ENCODE measurements around the gene TPI1.

The TPI1 gene

GRCh38 chr12:6821591-6822425, 45.5 kb upstream of the TPI1 start, which contains the start of gene GPR162:
GPR162 (plus strand) TSS chr12:6821821; CDS start chr12:6823899, 2,078 bp downstream.
- DNase-seq (ENCODE audit: low read depth), result no peak
- no peak within 1 kb of the TSS for H3K4me3 ChIP-seq (ENCODE audit: low read depth, low read length)
- no peak for TF ChIP-seq CTCF (IDR thresholded peaks at IDR 0.05; ENCODE audit: insufficient read depth, low read depth, low read length, missing control alignments)

- DNase-seq (ENCODE audit: low read depth), result no peak
- no peak overlapping the region for H3K4me3 ChIP-seq (ENCODE audit: low read depth, low read length)
- no peak for TF ChIP-seq CTCF (IDR thresholded peaks at IDR 0.05; ENCODE audit: insufficient read depth, low read depth, low read length, missing control alignments)
Measured at GRCh38 chr12:6822426-6823135, 44.8 kb upstream of the TPI1 start.

- no peak for DNase-seq (ENCODE audit: low read depth)
- no peak for TF ChIP-seq CTCF (IDR thresholded peaks at IDR 0.05; ENCODE audit: insufficient read depth, low read depth, low read length, missing control alignments)
- no peak overlapping the region for H3K4me3 ChIP-seq (ENCODE audit: low read depth, low read length)
Measured at GRCh38 chr12:6823182-6824084, 43.9 kb upstream of the TPI1 start.

- no peak for TF ChIP-seq CTCF (IDR thresholded peaks at IDR 0.05; ENCODE audit: insufficient read depth, low read depth, low read length, missing control alignments)
- no peak for DNase-seq (ENCODE audit: low read depth)
- no peak overlapping the region for H3K4me3 ChIP-seq (ENCODE audit: low read depth, low read length)
Measured at GRCh38 chr12:6824085-6824775, 43.1 kb upstream of the TPI1 start.

- H3K4me3 ChIP-seq (ENCODE audit: low read depth, low read length), result no peak overlapping the region
- no peak for TF ChIP-seq CTCF (IDR thresholded peaks at IDR 0.05; ENCODE audit: insufficient read depth, low read depth, low read length, missing control alignments)
- no peak for DNase-seq (ENCODE audit: low read depth)
Measured at GRCh38 chr12:6824901-6825381, 42.4 kb upstream of the TPI1 start.
